Cardiac fibroblast (primary cell): ENCODE results near the gene MBOAT2.

Source experiments
- DNase-seq, 2 donors: peaks; one replicate each; pipeline versions ENCODE4 v3.0.0 to v3.0.0-alpha.2; 2010; ENCODE audit warnings: low read depth in 2 of 2
- H3K4me3 ChIP-seq, 2 donors: replicated peaks in 1 of 2; 1 replicate in 1 of 2; 2 replicates in 1 of 2; pipeline ENCODE4 v1.5.1; 2011; ENCODE audit warnings: low read depth in 2 of 2, low read length in 2 of 2, mild to moderate bottlenecking in 2 of 2, moderate library complexity in 1 of 2
- TF ChIP-seq, protein P1 (sequence below): IDR thresholded peaks from one replicate; pipeline ENCODE4 v1.5.1; 2011; ENCODE audit warnings: low read depth, mild to moderate bottlenecking, low read length, inconsistent platforms

MBOAT2 gene

DNA sequence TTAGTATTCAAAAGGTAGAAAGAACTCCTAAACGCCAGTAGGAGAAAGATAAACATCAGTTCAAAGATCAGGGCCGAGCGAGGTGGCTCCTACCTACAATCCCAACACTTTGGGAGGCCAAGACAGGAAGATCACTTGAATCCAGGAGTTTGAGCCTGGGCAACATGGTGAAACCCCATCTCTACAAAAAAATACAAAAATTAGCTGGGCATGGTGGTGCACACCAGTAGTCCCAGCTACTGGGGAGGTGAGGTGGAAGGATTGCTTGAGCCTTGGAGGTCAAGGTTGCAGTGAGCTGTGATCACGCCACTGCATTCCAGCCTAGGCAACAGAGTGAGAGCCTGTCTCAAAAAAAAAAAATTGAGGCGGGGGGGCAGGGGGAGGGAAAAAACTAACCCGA lies 40.6 kb downstream of the MBOAT2 start:
- TF ChIP-seq, protein P1, sequence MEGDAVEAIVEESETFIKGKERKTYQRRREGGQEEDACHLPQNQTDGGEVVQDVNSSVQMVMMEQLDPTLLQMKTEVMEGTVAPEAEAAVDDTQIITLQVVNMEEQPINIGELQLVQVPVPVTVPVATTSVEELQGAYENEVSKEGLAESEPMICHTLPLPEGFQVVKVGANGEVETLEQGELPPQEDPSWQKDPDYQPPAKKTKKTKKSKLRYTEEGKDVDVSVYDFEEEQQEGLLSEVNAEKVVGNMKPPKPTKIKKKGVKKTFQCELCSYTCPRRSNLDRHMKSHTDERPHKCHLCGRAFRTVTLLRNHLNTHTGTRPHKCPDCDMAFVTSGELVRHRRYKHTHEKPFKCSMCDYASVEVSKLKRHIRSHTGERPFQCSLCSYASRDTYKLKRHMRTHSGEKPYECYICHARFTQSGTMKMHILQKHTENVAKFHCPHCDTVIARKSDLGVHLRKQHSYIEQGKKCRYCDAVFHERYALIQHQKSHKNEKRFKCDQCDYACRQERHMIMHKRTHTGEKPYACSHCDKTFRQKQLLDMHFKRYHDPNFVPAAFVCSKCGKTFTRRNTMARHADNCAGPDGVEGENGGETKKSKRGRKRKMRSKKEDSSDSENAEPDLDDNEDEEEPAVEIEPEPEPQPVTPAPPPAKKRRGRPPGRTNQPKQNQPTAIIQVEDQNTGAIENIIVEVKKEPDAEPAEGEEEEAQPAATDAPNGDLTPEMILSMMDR, result no peak
- no peak for DNase-seq
- no peak overlapping the region for H3K4me3 ChIP-seq

DNA sequence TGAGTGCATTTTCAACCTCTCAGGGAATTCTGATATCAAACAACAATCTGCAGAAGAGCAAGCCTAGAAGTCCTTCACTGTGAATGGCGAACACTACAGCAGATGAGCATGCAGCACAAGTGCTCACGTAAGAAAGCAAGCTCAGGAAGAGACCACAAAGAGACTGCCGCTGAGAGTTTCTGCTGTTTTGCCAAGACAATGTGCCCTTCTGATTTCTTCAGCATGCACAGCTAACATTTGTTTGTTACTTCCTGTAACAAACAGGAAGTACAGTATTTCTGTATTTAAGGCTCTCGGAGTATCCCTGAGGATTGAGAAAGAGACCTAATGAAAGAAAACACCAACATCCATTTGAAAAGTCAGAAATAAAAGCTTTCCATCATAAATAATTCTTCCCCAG lies 45.9 kb downstream of the MBOAT2 start:
- H3K4me3 ChIP-seq, result no peak overlapping the region
- DNase-seq, result peak in 1 of 2 donors; percentile 12
- TF ChIP-seq, protein P1, result no peak

DNA sequence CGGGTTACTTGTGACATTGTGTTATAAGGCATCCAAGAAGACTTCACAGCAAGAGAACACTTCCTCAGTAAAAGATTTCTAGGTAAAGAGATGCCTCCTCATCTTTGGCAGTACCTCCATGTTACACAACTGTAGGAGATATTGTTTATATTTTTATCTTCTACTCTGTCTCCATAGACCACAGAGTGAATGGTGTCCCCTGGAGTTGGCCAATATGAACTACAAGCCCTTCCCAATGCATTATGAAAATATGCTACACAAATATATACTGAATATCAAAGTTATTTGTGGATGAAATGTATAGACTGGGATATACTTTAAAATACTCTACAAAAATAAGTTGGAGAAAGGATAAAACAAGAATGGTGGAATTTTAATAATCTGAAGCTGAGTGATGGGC lies 46.7 kb downstream of the MBOAT2 start:
- no peak overlapping the region for H3K4me3 ChIP-seq
- DNase-seq, result no peak
- TF ChIP-seq, protein P1, result peak; percentile 12

DNA sequence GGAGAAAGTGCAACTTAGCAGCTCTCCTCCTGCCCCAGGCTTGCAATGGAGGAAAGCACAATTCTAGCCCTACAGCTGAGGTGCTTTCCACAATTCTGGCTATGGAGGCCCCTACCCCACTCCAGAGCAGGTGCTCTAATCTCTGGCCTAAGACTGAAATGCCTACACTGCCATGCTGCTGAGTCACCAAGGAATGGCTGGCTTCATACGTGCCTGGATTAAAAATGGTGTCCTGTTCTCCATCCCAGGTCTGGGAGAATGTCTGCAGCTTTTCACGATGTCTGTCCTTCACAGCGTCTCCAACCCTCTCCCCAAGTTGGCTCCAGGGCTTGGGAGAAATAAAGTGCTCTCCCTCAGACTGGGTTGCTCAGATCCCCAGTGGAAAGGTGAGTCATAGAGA lies 48.5 kb downstream of the MBOAT2 start:
- TF ChIP-seq, protein P1, result no peak
- no peak for DNase-seq
- H3K4me3 ChIP-seq, result no peak overlapping the region

DNA sequence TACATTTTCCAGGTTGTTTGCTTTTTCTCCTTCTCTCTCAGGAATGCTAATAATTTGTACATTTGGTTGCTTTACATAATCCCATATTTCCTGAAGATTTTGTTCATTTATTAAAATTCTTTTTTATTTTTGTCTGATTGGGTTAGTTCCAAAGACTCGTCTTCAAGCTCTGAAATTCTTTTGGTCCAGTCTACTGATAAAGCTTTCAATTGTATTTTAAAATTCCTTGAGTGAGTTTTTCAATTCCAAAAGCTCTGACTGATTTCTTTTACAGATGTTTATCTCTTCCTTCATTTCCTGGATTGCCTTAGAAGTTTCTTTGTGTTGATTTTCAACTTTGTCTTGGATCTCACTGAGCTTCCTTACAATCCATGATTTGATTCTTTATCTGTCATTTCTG lies 50.0 kb downstream of the MBOAT2 start:
- DNase-seq, result no peak
- no peak overlapping the region for H3K4me3 ChIP-seq
- TF ChIP-seq, protein P1, result no peak

DNA sequence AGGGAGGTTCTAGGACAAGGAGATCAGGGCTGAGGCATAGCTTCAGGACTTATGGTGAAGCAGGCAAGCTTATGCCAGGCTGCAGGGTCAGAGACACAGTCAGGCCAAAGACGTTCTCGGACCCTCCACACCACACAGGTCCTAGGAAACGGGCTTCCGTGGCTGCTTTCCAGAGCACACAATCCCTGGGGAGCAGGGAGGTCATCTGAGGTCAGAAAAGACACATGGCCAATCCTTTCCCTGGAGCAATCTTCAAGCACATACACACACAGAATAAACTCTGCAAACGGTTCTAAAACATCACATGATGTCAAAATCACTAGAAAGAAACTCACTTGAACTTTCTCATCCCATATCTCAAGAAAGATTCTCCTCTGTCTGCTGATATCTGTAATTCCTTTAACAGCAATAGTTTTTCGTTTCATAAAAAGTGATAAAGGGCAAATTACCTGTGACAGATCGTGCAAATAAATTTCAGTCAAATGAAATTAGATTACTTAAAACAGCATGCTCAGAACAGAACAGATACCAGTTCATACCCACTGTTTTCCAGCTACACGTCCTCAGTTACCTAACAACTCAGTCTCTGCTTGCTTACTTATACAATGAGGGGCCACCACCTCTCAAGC lies 63.9 kb downstream of the MBOAT2 start:
- TF ChIP-seq, protein P1, result no peak
- DNase-seq, result no peak
- no peak overlapping the region for H3K4me3 ChIP-seq

DNA sequence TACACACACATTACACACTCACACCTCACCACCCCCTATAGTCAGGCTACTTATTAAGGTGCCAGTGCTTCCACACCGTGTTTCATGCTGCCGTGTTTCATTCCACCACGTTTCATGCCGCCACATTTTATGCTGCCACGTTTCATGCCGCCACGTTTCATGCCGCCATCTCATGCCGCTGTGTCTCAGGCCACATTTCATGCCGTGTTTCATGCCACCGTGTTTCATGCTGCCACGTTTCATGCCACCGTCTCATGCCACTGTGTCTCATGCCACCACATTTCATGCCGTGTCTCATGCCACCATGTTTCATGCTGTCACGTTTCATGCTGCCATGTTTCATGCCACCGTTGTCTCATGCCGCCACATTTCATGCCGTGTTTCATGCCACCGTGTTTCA lies 65.1 kb downstream of the MBOAT2 start:
- DNase-seq, result no peak
- H3K4me3 ChIP-seq, result no peak overlapping the region
- TF ChIP-seq, protein P1, result no peak
